ENCODE data around the gene DOCK1.
"Not testable (repeated sequence)": the region's sequence is repeated elsewhere in the genome, so short reads cannot be mapped to it uniquely, and the experiment has no call there.

DOCK1 gene

DNA sequence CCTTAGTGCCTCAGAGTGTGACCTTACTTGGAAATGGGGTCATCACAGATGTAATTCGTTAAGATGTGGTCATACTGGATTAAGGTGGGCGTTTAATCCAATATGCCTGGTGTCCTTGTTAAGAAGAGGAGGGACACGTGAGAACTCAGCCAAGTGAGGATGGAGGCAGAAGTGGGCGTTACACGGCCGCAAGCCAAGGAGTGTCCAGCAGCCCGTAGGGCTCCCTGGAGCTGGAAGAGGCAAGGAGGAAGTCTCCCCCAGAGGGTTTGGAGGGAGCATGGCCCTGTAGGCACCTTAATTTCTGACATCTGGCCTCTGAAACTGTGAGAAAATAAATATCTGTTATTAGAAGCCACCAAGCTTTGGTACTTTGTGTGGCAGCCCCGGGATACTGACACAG, 21.3 kb downstream of the DOCK1 start:
- DNase-seq: no peak

DNA sequence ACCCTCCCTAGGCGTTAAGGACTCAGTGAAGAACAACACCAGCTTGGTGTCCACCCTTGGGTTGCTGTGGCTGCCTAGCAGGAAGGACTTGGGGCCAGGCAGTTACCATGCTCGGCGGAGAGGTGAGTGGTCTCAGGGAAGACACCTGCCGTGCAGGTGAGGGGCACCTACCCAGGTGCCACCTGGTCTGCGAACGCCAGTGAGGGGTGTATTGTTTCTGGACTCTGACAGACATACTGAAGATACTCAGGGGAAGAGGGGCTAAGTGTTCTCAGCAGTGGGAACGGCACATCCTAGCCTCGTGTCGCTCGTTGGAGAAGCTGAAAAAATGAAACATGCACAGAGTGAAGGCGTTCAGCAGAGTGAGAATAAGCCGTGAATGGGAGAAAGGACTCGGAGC, 22.6 kb downstream of the DOCK1 start:
- no peak for DNase-seq

DNA sequence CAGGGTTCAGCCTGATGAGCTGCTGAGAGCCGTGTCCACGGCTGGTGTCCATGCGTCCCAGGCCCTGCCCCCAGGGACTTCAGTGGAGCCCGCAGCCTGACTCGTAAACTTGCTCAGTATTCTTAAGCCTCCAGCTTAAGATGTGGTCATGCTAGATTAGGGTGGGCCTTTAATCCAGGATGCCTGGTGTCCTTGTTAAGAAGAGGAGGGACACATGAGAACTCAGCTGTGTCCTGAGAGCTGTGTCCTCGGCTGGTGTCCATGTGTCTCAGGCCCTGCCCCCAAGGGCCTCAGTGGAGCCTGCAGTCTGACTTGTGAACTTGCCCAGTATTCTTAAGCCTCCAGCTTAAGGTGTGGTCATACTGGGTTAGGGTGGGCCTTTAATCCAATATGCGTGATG, 23.0 kb downstream of the DOCK1 start:
- no peak for DNase-seq

DNA sequence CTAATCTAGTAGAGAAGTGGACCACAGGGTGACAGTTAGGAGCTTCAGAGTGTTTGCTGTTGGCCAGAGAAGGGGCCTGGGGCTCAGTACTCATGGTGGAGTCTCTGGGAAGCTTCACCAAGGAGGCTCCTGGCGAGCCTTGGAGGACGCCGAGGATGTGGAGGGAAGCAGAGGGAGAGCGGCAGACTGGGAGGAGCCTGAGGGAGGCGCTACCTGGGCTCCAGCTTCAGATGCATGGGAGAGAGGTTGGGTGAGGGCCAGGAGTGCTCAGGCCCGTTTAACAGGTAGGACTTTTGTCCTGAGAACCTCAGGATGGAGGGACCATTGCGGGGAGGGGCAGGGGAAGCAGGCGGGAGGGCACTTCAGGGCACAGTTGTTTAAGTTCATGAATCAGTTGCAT, 24.2 kb downstream of the DOCK1 start:
- no peak for DNase-seq

GRCh38 chr10:126930131-126930882, 25.1 kb downstream of the DOCK1 start:
- no peak for DNase-seq

- DNase-seq: no peak
Measured at GRCh38 chr10:126930883-126931503, 25.8 kb downstream of the DOCK1 start.

DNA sequence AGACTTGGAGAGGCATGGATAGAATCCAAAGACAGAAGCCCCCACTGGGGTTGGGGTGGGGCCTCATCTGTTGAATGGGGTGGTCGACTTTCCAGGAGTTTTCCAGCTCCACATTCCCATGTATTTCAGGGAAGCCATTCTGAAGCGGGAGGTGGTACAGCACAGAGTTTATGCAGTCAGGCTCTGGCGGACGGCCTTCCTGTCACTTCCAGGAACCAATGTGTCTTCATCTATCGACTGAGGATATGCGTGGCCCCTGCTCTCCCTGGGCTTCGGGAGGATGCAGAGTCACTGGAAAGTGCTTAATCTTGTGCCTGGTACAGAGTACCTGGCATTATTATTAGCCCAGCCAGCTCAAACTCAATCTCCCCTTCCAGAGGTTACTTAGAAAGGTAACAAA, 26.3 kb downstream of the DOCK1 start:
- no peak for DNase-seq

DNA sequence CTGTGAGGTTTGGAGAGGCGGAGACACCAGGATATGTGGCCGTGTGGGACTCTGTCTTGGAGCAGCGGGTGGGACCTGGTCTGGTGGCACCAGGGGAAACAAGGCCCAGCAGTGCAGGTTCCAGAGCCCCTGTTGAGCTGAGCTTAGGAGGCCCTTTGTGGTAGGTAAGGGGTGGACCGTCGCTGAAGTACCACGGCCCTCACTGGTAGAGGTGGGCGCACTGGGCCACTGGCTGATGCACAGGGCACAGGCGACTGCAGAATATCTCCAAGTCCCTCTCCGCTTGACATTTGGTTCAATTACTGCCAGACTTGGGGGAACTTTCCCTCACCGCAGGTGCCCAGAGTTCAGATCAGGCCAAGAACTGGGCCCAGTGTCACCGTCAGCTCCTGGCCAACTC, 27.3 kb downstream of the DOCK1 start:
- DNase-seq: no peak

GRCh38 chr10:126933116-126933515, 27.9 kb downstream of the DOCK1 start:
- no peak for DNase-seq

- DNase-seq: no peak
Measured at GRCh38 chr10:126935263-126935946, 30.2 kb downstream of the DOCK1 start.

GRCh38 chr10:126937026-126937425, 31.8 kb downstream of the DOCK1 start:
- DNase-seq: no peak

GRCh38 chr10:126938121-126938520, 32.9 kb downstream of the DOCK1 start:
- DNase-seq: not testable (repeated sequence)

DNA sequence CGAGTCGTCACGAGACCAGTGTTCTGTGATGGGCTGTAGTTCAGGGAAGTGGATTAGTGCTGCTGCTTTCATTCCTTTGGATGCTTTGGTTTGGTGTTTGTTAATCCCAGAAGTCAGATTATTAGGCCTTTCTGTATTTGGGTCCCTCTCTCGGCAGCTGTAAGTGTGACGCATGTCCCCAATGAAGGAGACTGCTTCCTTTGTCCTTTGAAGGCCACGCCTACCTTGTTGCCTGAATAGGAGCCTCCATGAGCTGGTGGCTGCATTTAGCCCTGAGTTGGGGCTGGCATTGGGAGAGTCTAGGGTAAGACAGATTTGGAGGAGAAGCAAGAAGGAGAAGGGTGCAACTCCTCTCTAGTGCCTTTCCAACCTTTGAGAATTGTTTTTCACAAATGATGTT, 34.5 kb downstream of the DOCK1 start:
- DNase-seq: no peak

DNA sequence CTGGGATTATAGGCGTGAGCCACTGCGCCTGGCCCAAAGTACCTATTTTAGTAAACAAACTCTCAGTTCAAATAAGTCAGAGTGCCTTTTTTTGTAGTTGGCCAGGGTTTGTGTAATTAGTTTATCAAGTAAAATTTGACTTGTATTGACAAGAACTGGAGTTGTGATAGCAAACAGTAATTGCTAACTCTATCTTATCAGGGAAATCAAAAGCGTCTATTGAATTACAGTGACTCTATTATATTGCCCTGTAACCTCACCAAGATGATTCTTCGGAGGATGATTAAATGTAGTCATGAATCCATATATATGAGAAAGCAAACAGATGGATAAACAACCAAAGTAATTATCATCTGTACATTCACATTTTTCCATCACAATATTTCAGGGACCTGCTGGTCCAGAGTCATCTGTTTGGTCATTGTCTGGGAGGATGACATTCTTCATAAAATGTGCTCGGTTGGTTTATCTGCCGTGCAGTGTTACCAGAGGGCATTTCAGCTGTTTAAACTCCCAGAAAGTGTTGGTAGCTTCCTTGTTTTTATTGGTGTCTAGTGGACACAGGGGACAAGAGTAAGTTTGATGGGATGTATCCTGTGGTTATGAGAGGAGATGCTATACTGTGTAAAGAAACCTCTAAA, 35.6 kb downstream of the DOCK1 start:
- no peak for DNase-seq

DNA sequence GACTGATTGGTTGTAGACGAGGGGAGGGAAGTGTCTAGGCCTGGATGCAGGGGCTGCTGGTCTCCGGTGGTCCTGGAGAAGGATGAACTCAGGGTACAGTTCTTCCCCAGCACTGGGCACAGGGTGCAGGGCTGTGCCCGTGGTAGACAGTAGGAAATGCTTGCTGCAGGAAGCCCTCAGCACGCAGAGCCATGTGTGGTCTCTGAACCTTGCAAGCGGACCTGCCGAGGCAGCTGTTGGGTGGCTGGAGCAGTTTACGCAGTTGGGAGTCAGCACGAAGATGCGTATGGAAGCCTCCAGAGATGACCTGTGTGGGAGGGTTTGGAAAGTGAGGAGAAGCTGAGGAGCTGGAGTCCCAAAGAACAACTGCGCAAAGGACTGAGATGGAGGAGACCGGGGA, 39.0 kb downstream of the DOCK1 start:
- no peak for DNase-seq

DNA sequence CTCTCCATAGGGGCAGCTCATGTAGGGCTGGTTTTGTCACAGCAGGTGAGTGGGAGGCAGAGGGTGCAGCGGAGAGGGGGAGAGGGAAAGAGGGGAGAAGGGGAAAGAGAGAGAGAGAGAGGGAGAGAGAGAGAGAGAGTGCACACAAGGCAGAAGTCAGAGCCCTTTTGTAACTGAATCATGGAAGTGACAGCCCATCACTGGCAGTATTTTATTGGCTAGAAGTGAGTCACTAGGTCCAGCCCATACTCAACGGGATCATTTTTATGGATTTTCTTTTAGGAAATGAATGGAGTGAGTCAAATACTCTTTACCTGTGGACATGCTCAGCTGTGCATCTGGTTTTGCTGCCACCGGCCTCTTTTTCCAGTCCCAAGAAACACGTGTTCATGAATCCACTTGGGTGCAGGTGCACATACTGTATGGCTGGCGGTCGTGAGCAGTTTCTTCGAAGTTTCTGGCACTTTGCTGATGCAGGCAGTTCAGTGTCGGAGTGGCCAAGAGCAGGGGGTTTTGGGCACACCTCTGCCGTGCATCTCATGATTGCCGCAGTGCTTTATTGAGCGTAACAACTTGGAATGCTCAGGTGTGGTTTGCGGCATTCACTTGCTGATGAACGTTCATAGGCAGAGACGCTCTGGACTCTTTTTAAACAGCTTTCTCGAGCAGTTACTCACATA, 40.3 kb downstream of the DOCK1 start:
- DNase-seq: no peak

DNA sequence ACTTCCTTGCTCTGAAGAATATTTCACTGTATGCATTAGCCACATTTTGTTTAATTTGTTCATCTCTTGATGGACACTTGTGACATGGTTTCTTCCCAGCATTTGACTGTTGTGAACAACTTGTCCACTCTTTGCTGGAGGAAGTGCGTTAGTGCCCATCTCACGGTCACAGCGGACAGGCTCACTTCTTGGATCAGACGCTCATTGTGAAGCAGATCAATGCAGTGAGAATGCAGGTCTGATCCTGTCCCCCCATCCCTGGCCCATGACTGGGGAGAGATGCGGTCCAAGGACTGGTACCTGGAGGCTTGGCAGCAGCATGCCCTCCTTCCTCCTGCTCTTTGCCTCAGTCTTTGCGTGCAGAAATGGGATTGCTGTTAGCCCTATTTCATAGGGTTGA, 41.5 kb downstream of the DOCK1 start:
- DNase-seq: no peak

GRCh38 chr10:126948355-126949160, 43.3 kb downstream of the DOCK1 start:
- DNase-seq: no peak

- DNase-seq: no peak
Measured at GRCh38 chr10:126949161-126949503, 43.9 kb downstream of the DOCK1 start.

DNA sequence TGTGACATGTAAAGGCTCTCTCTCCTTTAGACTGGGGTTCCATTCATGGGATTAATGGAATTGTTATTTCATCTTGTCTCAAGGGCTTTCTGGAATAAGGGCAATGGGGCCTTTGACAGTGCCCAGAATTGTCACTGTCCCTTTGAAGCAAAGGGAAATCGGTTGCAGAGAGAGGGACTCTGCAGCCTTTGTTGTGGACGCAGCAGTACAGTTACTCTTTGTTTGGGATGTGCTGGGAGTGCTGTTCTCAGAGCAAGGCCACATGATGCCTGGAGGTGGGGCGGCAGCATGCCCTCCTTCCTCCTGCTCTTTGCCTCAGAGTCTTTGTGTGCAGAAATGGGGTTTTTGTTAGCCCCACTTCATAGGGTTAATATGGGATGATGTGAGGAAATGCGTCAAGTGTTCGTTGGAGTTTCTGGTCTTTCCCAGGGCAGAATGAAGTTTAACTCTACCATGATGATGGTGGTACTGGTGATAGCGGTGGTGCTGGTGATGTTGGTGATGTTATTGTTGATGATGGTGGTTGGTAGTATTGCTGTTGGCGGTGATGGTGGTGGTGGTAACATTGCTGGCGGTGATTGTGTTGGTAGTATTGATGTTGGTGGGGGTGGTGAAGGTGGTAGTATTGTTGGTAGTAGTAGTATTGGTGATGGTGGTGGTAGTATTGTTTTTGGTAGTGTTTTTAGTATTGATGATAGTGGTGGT, 45.3 kb downstream of the DOCK1 start:
- no peak for DNase-seq

GRCh38 chr10:126953886-126954285, 48.7 kb downstream of the DOCK1 start:
- no peak for DNase-seq

DNA sequence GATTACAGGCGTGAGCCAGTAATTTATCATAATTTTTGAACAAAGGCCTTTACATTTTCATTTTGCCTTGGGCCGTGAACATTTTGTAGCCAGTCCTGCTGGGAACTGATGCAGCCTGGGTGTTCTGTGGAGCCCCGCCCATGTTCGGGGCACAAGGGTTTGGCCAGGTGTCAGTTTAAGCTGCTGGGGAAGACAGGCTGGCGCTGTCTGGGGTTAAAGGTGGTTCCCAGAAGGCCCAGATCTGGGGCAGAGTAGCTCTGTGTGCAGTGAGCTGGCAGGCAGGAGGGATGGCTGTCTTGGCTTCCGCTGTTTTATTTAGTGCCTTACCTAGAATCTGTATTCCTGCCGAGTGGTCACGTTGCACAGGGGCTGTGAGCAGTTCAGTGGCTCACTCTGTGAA, 50.2 kb downstream of the DOCK1 start:
- no peak for DNase-seq

Measured in GOT3 (cell line).